HCT116 (cell line): ENCODE results near the gene ZDHHC3. TPM values are rescaled to one million over a fixed set of nuclear protein-coding genes. Genes with fewer than 3 reads are reported as not detected.

Experiments used
- ATAC-seq: fragments of 200-7000 bp; cut with Tn5 transposase; 2 replicates; pipeline ENCODE4 v1.9.1; 2020; ENCODE audit warnings: mild to moderate bottlenecking, moderate library complexity
- BruUV-seq: library from RNA; stranded (reverse); fragments of 400-500 nt; replicated peaks from 2 replicates; lab custom pipeline; 2021; lab: Mats Ljungman, UMichigan
- CTCF ChIA-PET: fragments of 300-600 bp; sonication (Branson Sonifier 250); formaldehyde crosslinking; loops from one replicate; lab custom pipeline; 2021; ENCODE audit warnings: antibody characterized with exemption; lab: Charles Lee
- POLR2A ChIA-PET: fragments of 300-600, 350-600 bp; sonication (Branson Sonifier 250); formaldehyde crosslinking; loops from one replicate; lab custom pipeline; 2021; ENCODE audit warnings: antibody characterized with exemption; lab: Charles Lee
- RAD21 ChIA-PET, 2 experiments: fragments of 300-600 bp; sonication (Branson Sonifier 250); formaldehyde crosslinking; loops; one replicate each; lab custom pipeline; 2023; ENCODE audit warnings: low total read pairs in 2 of 2; ENCODE audit not compliant: uncharacterized antibody in 2 of 2, unreplicated experiment in 2 of 2, low non-redundant PET in 1 of 2; lab: Charles Lee
- DNase-seq: peaks from one replicate; pipeline ENCODE4 v3.0.0-alpha.2; 2010; ENCODE audit warnings: low read depth, low spot score
- H2AFZ ChIP-seq: fragments of 200-600 bp; shearing (Covaris generic), sonication (generic); 2 replicates; pipeline ENCODE4 v1.6.1; 2017; ENCODE audit warnings: low read depth, mixed run types, mixed read lengths, antibody characterized with exemption, low read length; ENCODE audit not compliant: poor library complexity, severe bottlenecking
- H3K27ac ChIP-seq: 2 replicates; pipeline ENCODE4 v1.5.1; 2012; ENCODE audit warnings: low read depth, low read length
- H3K27me3 ChIP-seq: fragments of 200-600 bp; sonication (generic); 2 replicates; pipeline ENCODE4 v1.6.1; 2016; ENCODE audit warnings: mixed run types, low read length, mixed read lengths; ENCODE audit not compliant: insufficient read depth
- H3K36me3 ChIP-seq, 2 experiments: fragments of 200-500 bp in 1 of 2; fragments of 200-600 bp in 1 of 2; sonication (Bioruptor generic) in 1 of 2; sonication (generic) in 1 of 2; 2 replicates each; pipeline versions ENCODE4 v1.5.1 to v1.6.1; 2014 to 2016; ENCODE audit warnings: low read length in 2 of 2, inconsistent platforms in 1 of 2, mixed read lengths in 1 of 2, mixed run types in 1 of 2; ENCODE audit not compliant: insufficient read depth in 2 of 2, control insufficient read depth in 1 of 2
- H3K4me1 ChIP-seq, 2 experiments: fragments of 200-600 bp in 1 of 2; sonication (generic) in 1 of 2; 2 replicates each; pipeline versions ENCODE4 v1.5.1 to v1.6.1; 2012 to 2017; ENCODE audit warnings: low read length in 2 of 2, inconsistent platforms in 1 of 2, mild to moderate bottlenecking in 1 of 2, mixed read lengths in 1 of 2, mixed run types in 1 of 2, moderate library complexity in 1 of 2; ENCODE audit not compliant: insufficient read depth in 2 of 2, control insufficient read depth in 1 of 2
- H3K4me2 ChIP-seq: fragments of 200-600 bp; sonication (generic); 2 replicates; pipeline ENCODE4 v1.6.1; 2017; ENCODE audit warnings: mixed run types, low read length, mixed read lengths
- H3K4me3 ChIP-seq, 2 experiments: fragments of 200-600 bp in 1 of 2; sonication (generic) in 1 of 2; replicated peaks in 1 of 2; 2 replicates each; pipeline ENCODE4 v1.5.1; 2011 to 2016; ENCODE audit warnings: low read length in 2 of 2, control low read depth in 1 of 2, low read depth in 1 of 2, mild to moderate bottlenecking in 1 of 2, mixed read lengths in 1 of 2, mixed run types in 1 of 2
- H3K79me2 ChIP-seq: fragments of 200-600 bp; sonication (generic); 2 replicates; pipeline ENCODE4 v1.6.1; 2017; ENCODE audit warnings: mild to moderate bottlenecking, mixed run types, low read length, moderate library complexity, mixed read lengths; ENCODE audit not compliant: insufficient read depth
- H3K9ac ChIP-seq: fragments of 200-600 bp; sonication (generic); 2 replicates; pipeline ENCODE4 v1.6.1; 2016; ENCODE audit warnings: low read length, mixed read lengths
- H3K9me2 ChIP-seq: fragments of 200-600 bp; sonication (generic), shearing (Covaris generic); 2 replicates; pipeline ENCODE4 v1.6.1; 2017; ENCODE audit warnings: mixed run types, mild to moderate bottlenecking, moderate library complexity; ENCODE audit not compliant: insufficient read depth
- H3K9me3 ChIP-seq, 2 experiments: fragments of 200-500 bp in 1 of 2; fragments of 200-600 bp in 1 of 2; sonication (Bioruptor generic) in 1 of 2; sonication (generic) in 1 of 2; 2 replicates each; pipeline ENCODE4 v1.6.1; 2014 to 2017; ENCODE audit warnings: low read length in 2 of 2, mixed read lengths in 2 of 2, inconsistent platforms in 1 of 2, low read depth in 1 of 2, mild to moderate bottlenecking in 1 of 2, mixed run types in 1 of 2, moderate library complexity in 1 of 2; ENCODE audit not compliant: control insufficient read depth in 1 of 2, insufficient read depth in 1 of 2
- H4K20me1 ChIP-seq: fragments of 200-600 bp; sonication (generic), shearing (Covaris generic); 2 replicates; pipeline ENCODE4 v1.6.1; 2017; ENCODE audit warnings: mixed run types, mild to moderate bottlenecking, moderate library complexity; ENCODE audit not compliant: insufficient read depth
- CBX3 ChIP-seq: IDR thresholded peaks from 2 replicates; pipeline ENCODE4 v1.6.1; 2012; ENCODE audit warnings: low read depth
- CEBPB ChIP-seq: IDR thresholded peaks from 2 replicates; pipeline ENCODE4 v1.6.1; 2012; ENCODE audit warnings: low read depth
- EGR1 ChIP-seq: IDR thresholded peaks from 2 replicates; pipeline ENCODE4 v1.6.1; 2012; ENCODE audit warnings: low read depth
- ELF1 ChIP-seq: IDR thresholded peaks from 2 replicates; pipeline ENCODE4 v1.6.1; 2012; ENCODE audit warnings: low read depth, borderline replicate concordance
- JUND ChIP-seq: IDR thresholded peaks from 2 replicates; pipeline ENCODE4 v1.6.1; 2012
- RAD21 ChIP-seq: IDR thresholded peaks from 2 replicates; pipeline ENCODE4 v1.6.1; 2012; ENCODE audit warnings: low read depth, mild to moderate bottlenecking
- SIN3A ChIP-seq: IDR thresholded peaks from 2 replicates; pipeline ENCODE4 v1.6.1; 2012; ENCODE audit warnings: low read depth
- SP1 ChIP-seq: IDR thresholded peaks from 2 replicates; pipeline ENCODE4 v1.6.1; 2012; ENCODE audit warnings: low read depth
- ZFX ChIP-seq: fragments of 450-650 bp; IDR thresholded peaks from 2 replicates; pipeline ENCODE4 v1.6.1; 2017
- intact Hi-C: fragments of 100-400 bp; cut with micrococcal nuclease; formaldehyde crosslinking; loops from 2 replicates; pipeline ENCODE4 v1.10.0; 2022
- total RNA-seq: library from RNA; stranded (reverse); gene quantifications from one replicate; pipeline ENCODE4 v1.2.1, GENCODE V29; 2021; ENCODE audit not compliant: unreplicated experiment
- TF ChIP-seq, protein P1 (sequence below): IDR thresholded peaks from 2 replicates; pipeline ENCODE4 v1.6.1; 2012; ENCODE audit warnings: low read depth
- TF ChIP-seq, protein P2 (sequence below): IDR thresholded peaks from 2 replicates; pipeline ENCODE4 v1.6.1; 2012
- TF ChIP-seq, protein P3 (sequence below): IDR thresholded peaks from 2 replicates; pipeline ENCODE4 v1.6.1; 2011; ENCODE audit warnings: mild to moderate bottlenecking, low read length, moderate library complexity; ENCODE audit not compliant: insufficient replicate concordance; ENCODE audit errors: extremely low read depth

Gene ZDHHC3
- total RNA-seq, 1 experiment from 2014 or later, result 61.1 TPM

DNA sequence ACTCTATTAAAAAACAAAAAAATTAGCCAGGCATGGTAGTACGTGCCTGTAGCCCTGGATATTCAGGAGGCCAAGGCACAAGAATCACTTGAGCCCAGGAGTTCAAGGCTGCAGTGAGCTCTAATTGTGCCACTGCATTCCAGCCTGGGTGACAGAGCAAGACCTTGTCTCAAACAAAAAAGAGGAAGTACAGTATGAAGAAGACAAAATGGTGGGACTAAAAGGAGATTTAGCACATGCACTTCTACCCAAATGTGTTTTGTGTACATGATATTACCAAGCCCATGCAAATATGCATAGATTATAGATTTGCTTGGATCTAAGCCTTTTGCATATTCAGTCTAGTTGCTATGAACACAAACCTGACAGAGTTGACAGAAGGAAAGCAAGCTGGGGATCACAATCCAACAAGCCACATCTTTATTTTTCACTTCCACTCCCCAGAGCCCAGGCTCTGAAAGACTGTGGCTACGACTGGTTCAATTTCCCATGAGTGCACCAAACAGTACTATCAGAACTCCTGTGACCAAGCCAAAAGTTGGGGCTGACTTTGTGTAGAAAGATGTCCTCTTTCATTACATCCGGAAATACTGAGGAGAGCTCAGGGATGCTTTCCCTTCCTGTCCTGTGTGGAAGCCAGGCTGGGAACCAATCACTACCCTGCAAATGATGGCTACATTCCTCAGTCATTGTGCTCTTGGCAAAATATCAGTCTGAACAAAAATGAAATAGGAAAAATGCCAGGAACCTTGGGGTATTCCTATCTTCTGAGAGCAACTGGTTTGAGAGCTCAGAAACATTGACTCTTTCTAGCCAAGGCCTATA is 52.1 kb downstream of the ZDHHC3 start (continued):
- no peak for TF ChIP-seq SIN3A
- no peak for TF ChIP-seq CBX3
- TF ChIP-seq JUND, result no peak
- TF ChIP-seq, protein P1, sequence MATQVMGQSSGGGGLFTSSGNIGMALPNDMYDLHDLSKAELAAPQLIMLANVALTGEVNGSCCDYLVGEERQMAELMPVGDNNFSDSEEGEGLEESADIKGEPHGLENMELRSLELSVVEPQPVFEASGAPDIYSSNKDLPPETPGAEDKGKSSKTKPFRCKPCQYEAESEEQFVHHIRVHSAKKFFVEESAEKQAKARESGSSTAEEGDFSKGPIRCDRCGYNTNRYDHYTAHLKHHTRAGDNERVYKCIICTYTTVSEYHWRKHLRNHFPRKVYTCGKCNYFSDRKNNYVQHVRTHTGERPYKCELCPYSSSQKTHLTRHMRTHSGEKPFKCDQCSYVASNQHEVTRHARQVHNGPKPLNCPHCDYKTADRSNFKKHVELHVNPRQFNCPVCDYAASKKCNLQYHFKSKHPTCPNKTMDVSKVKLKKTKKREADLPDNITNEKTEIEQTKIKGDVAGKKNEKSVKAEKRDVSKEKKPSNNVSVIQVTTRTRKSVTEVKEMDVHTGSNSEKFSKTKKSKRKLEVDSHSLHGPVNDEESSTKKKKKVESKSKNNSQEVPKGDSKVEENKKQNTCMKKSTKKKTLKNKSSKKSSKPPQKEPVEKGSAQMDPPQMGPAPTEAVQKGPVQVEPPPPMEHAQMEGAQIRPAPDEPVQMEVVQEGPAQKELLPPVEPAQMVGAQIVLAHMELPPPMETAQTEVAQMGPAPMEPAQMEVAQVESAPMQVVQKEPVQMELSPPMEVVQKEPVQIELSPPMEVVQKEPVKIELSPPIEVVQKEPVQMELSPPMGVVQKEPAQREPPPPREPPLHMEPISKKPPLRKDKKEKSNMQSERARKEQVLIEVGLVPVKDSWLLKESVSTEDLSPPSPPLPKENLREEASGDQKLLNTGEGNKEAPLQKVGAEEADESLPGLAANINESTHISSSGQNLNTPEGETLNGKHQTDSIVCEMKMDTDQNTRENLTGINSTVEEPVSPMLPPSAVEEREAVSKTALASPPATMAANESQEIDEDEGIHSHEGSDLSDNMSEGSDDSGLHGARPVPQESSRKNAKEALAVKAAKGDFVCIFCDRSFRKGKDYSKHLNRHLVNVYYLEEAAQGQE, result no peak
- no peak for TF ChIP-seq SP1
- no peak for TF ChIP-seq CEBPB
- TF ChIP-seq, all 23 proteins: peak for 0

DNA sequence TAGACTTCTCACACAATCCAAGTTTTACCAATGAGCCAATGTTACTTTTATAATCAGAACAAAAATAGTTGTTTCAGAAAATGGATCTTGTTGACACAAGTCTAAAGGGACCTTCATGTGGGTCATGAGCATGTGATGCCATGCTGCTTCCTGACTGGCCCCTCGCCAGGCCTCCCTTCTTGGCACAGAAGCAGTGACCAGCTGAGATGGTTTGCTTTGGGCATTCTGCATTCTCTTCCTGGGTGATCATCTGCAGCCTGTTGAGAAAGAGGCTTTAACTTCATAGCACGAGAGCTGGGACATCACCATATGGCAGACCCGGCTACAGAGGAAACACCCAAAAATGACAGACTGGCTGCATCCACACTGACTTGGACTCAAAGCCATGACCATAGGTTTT is 55.9 kb downstream of the ZDHHC3 start:
- intact Hi-C loops, result no loop called here
- no peaks in the 10 kb centered on the region for H3K9me2 ChIP-seq
- DNase-seq, result no peak
- peaks cover 0 to 7% of the 10 kb centered on the region in 2 experiments; a peak in 2 of 4 replicates for H3K36me3 ChIP-seq
- H3K27ac ChIP-seq, result no peak overlapping the region
- H3K4me3 ChIP-seq, result no peak overlapping the region
- no peaks in the 10 kb centered on the region for H4K20me1 ChIP-seq
- H2AFZ ChIP-seq, result no peak overlapping the region
- ChIA-PET POLR2A (no interaction called here), RAD21 (no interaction called here), CTCF (no interaction called here)
- H3K27me3 ChIP-seq, result no peaks in the 10 kb centered on the region
- no peaks in the 10 kb centered on the region for H3K79me2 ChIP-seq
- ATAC-seq, result no peak
- no peaks in the 10 kb centered on the region for H3K4me1 ChIP-seq
- no TSS peak for BruUV-seq
- H3K9me3 ChIP-seq, result no peaks in the 10 kb centered on the region
- no peak overlapping the region for H3K9ac ChIP-seq
- no peak overlapping the region for H3K4me2 ChIP-seq
- TF ChIP-seq RAD21 (no peak), CEBPB (no peak), EGR1 (no peak), CBX3 (no peak), ZFX (no peak), ELF1 (no peak), JUND (no peak)
- TF ChIP-seq, protein P2, sequence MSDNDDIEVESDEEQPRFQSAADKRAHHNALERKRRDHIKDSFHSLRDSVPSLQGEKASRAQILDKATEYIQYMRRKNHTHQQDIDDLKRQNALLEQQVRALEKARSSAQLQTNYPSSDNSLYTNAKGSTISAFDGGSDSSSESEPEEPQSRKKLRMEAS, result no peak
- TF ChIP-seq, protein P1, result no peak
- TF ChIP-seq, protein P3, sequence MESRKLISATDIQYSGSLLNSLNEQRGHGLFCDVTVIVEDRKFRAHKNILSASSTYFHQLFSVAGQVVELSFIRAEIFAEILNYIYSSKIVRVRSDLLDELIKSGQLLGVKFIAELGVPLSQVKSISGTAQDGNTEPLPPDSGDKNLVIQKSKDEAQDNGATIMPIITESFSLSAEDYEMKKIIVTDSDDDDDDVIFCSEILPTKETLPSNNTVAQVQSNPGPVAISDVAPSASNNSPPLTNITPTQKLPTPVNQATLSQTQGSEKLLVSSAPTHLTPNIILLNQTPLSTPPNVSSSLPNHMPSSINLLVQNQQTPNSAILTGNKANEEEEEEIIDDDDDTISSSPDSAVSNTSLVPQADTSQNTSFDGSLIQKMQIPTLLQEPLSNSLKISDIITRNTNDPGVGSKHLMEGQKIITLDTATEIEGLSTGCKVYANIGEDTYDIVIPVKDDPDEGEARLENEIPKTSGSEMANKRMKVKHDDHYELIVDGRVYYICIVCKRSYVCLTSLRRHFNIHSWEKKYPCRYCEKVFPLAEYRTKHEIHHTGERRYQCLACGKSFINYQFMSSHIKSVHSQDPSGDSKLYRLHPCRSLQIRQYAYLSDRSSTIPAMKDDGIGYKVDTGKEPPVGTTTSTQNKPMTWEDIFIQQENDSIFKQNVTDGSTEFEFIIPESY, result no peak
